SIG-M5 treated with dmso at 0.1 percent for 504 hours (cell line): ENCODE data around the gene ADD1.
A peak's percentile ranks its signal among the peaks of the same experiment; 100 is the strongest.
"Not testable (repeated sequence)": the region's sequence is repeated elsewhere in the genome, so short reads cannot be mapped to it uniquely, and the experiment has no call there.

Experiments
- DNase-seq: peaks from one replicate; lab custom pipeline; 2025; ENCODE audit not compliant: unreplicated experiment; lab: John Stamatoyannopoulos, UW

ADD1 gene

DNA sequence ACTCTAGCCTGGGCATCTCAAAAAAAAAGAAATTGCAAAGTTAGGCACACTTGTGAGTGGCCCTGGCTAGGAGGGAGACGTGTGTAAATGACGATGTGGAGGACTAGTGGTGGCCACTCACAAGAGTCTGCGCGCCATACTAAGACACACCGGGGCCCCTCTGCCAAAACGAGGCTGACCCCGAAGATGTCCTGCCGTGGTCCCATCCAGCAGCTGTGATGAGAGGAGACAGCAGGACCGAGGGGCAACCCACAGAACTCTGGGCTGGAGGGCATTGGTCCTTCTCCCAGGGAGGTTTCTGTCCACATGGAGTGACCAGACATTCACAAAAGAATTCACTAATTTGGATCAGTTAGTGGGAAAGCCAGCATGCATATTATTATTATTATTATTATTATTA is 72.1 kb downstream of the ADD1 start:
- DNase-seq: no peak

DNA sequence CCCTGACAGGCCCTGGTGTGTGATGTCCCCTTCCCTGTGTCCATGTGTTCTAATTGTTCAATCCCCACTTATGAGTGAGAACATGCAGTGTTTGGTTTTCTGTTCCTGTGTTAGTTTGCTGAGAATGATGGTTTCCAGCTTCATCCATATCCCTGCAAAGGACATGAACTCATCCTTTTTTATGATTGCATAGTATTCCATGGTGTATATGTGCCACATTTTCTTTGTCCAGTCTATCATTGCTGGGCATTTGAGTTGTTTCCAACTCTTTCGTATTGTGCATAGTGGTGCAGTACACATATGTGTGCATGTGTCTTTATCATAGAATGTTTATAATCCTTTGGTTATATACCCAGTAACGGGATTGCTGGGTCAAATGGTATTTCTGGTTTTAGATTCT is 73.1 kb downstream of the ADD1 start:
- DNase-seq: not testable (repeated sequence)

- not testable (repeated sequence) for DNase-seq
Observed at GRCh38 chr4:2918300-2918699, 74.7 kb downstream of the ADD1 start.

GRCh38 chr4:2918714-2919113 is 75.1 kb downstream of the ADD1 start:
- DNase-seq: not testable (repeated sequence)

DNA sequence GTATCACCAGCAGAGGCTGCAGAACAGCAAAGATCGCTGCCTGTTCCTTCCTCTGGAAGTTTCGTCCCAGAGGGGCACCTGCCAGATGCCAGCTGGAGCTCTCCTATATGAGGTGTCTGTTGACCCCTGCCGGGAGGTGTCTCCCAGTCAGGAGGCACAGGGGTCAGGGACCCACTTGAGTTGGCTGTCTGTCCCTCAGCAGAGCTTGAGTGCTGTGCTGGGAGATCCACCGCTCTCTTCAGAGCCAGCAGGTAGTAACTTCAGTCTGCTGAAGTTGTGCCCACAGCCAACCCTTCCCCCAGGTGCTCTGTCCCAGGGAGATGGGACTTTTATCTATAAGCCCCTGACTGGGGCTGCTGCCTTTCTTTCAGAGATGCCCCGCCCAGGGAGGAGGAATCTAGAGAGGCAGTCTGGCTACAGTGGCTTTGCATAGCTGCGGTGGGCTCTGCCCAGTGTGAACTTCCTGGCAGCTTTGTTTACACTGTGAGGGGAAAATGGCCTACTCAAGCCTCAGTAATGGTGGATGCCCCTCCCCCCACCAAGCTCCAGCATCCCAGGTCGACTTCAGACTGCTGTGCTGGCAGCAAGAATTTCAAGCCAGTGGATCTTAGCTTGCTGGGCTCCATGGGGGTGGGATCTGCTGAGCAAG is 78.9 kb downstream of the ADD1 start:
- DNase-seq: not testable (repeated sequence)

DNA sequence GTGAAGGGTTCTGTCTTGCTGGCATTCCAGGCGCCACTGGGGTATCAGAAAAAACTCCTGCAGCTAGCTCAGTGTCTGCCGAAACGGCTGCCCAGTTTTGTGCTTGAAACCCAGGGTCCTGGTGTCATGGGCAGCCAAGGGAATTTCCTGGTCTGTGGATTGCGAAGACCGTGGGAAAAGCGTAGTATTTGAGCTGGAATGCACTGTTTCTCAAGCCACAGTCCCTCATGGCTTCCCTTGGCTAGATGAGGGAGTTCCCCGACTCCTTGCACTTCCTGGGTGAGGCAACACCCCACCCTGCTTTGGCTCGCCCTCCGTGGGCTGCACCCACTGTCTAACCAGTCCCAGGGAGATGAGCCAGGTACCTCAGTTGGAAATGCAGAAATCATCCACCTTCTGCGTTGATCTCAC is 79.5 kb downstream of the ADD1 start:
- DNase-seq: no peak

DNA sequence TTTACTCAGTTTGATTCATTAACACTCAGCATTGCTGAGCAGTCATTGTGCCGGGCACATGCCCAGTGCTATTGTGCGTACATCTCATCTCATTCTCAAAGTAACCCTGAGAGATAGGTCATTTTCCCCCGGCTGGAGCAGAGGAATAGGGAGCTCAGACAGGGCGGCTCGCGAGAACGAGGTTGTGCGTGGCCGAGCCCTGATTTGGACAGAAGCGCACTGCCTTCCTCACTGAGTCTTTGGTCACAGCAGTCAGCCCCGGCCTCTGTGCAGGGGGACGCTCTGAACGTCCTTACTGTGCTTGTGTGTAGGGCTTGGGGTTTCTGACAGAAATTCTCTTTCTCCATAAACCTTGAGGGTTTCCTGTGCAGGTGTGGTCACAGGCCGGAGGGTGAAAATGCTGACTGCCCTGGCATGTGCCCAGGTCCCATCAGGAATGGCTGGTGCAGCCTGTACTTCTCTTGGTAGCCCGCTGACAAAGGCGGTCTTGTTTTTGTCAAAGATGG is 80.1 kb downstream of the ADD1 start:
- DNase-seq: no peak

DNA sequence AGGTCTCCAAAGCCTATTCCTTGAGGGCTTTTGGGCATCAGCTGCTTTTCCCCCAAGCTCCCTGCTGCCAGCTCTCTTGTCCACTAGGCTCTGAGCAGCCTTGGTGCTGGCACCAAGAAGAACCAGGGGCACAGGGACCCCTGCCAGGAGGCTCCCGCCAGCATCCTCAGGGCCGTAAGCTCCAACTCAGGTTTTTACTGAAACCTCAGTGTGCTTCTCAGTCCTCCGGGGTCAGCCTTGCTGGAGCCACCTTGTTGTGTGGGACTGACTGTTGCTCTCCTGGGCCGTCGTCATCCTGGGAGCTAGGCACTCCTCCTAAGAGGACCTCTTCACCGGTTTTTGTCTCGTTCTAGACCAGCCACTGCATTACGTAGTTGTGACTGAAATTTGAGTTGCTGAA is 80.6 kb downstream of the ADD1 start:
- no peak for DNase-seq

GRCh38 chr4:2924765-2925301 is 81.2 kb downstream of the ADD1 start:
- DNase-seq: no peak

DNA sequence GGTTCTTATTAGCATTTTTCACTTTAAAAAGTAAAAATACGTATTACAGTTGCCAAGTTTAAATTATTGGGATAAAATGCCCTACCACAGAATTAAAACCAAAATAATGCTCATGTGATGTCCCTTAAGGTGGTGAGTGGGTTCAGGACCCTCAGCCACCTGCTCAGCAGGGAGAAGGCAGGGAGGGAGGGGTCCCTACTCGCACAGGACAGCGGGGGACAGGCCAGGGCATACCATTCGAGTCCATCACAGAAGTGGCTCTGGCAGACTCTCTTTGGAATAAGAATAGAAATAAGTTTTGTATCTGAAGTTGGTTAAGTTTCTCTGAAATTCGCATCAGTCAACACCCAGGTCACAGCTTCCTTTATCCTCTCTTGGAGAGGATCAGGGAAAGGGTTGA is 81.9 kb downstream of the ADD1 start:
- no peak for DNase-seq

GRCh38 chr4:2925931-2926860 is 82.6 kb downstream of the ADD1 start:
- no peak for DNase-seq

DNA sequence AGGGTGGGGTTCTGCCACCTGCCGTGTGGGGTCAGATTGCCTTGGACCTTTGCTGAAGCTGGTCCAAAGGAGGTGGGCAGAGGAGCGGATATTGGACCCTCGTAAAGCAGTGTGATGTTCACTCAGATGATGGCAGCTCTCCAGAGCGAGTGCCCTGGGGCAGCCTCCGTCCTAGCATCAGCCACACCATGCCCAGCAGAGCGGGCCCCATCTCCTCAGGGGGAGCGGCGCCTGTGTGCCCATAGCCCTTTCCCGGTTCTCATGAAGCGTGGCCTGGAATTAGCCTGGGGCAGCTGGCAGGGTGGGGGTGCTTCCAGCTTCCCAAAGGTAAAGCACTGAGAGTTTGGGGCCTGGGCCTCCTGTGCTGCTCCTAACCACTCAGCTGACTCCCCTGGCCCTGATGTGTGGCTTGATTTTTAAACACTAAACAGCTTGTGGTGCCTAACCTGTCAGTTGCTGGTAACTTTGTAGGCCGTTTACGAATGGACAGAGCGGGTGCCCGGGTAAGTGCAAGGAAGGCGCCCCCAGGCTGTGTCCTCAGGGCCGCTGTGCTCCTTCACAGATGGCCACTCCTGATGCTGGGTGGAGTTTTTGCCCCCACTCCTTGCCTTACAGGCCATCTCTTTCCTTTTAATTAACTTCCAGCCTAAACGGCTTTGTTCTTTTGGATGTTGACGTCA is 83.5 kb downstream of the ADD1 start:
- DNase-seq: no peak

GRCh38 chr4:2927696-2928075 is 84.0 kb downstream of the ADD1 start:
- no peak for DNase-seq

DNA sequence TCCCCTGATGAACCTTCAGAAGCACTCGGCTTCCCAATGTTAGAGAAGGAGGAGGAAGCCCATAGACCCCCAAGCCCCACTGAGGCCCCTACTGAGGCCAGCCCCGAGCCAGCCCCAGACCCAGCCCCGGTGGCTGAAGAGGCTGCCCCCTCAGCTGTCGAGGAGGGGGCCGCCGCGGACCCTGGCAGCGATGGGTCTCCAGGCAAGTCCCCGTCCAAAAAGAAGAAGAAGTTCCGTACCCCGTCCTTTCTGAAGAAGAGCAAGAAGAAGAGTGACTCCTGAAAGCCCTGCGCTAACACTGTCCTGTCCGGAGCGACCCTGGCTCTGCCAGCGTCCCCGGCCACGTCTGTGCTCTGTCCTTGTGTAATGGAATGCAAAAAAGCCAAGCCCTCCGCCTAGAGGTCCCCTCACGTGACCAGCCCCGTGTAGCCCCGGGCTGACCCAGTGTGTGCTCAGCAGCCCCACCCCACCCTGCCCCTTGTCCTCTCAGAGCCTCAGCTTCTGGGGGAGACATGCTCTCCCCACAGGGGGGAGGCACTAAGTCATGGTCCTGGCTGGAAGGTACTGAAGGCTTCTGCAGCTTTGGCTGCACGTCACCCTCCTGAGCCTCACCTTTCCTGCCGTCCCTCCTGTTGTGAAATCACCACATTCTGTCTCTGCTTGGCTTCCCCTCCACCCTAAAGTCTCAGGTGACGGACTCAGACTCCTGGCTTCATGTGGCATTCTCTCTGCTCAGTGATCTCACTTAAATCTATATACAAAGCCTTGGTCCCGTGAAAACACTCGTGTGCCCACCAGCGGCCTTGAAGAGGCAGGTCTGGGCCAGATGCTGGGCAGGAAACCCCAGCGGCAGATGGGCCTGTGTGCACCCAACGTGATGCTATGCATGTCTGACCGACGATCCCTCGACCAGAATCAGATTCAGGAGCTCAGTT is 84.9 kb downstream of the ADD1 start:
- DNase-seq: no peak

DNA sequence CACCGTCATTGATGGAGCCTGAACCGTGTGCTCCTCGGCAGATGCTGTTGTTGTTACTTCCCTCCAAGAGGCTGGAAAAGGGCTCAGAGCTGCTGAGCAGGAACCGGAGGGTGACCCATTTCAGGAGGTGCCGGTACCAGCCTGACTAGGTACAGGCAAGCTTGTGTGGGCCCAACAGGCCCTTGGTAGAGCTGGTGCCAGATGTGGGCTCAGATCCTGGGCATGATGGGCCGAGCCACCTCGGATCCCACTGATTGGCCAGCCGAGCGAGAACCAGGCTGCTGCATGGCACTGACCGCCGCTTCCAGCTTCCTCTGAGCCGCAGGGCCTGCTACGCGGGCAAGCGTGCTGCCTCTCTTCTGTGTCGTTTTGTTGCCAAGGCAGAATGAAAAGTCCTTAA is 85.8 kb downstream of the ADD1 start:
- no peak for DNase-seq

DNA sequence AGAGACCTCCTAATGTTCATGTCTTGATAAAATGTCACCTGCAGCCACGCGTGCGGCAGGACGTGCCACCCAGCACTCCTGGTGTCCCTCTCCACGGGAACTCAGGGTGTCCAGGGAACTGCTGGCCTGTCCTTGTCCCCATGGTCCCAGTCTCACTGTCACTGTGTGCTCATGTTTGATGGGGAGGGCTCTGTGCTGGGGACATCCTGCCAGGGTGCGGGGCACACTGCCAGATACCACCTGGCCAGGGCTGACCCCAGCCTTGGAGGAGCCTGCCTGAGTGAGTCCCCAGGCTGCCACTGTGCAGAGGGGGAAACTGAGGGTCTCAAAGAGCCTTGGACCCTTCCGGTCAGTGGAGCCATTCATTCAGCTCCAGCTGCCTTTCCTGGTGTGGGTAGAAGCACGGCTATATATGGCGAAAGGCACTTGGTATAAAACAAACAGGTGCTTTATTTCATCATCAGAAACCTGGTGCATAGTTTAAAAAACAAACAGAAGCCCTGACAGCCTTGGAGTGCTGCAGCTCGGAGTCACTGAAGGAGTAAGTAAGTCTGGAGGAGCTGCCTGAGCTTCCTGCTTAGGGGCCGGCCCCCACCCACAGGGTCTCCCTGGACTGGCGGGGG is 86.6 kb downstream of the ADD1 start:
- no peak for DNase-seq

- DNase-seq: no peak
Observed at GRCh38 chr4:2930758-2931511, 87.3 kb downstream of the ADD1 start.

DNA sequence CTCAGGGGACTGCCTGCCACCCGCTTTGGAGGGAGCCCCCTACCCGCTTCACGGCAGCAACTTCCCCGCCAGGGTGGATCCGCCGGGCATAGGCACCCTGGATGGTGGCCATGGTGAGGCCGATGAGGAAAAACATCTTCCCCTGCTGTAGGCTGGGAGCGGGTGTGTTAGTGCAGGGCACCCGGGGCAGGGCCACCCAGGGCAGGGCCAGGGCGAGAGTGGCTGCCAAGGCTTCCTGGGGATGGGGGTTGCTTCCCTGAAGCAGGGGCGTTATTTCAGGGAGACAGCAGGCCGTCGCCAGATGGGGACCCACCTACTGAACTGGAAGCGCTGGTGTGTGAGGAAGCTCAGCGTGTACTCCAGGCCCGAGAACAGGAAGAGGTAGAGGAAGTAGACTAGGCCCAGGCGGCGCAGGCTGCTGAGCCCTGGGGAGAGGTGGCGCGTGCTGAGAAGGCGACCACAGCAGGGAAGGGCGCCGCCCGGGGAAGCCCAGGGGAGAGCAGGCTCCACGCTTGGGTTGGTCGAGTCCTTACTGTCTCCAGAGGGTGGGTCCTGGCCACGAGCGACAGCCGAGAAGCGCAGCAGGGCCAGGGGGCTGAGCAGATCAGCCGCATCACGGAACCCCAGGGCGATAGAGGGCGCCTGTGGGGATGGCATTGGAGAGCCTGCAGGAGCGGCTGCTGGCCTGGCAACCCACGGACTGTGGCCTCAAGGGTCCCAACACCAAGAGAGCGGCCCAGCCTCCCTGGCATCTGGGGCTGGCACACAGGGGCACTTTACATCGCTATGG is 88.1 kb downstream of the ADD1 start:
- peak; percentile 89 for DNase-seq
